AG09319 (cell line): ENCODE measurements around the gene OR5C1.

Experiments used
- DNase-seq: peaks from one replicate; pipeline ENCODE4 v3.0.0-alpha.2; 2010; ENCODE audit warnings: low read depth; ENCODE audit errors: extremely low read depth
- CTCF ChIP-seq: IDR thresholded peaks from 2 replicates; pipeline ENCODE4 v1.5.1; 2011; ENCODE audit warnings: low read depth, mild to moderate bottlenecking, inconsistent platforms, low read length, moderate library complexity

Gene OR5C1

GRCh38 chr9:122812736-122813135, 24.0 kb downstream of the OR5C1 start:
- TF ChIP-seq CTCF = no peak
- no peak for DNase-seq

- TF ChIP-seq CTCF = no peak
- DNase-seq = no peak
Observed at GRCh38 chr9:122814545-122814944, 25.8 kb downstream of the OR5C1 start.

DNA sequence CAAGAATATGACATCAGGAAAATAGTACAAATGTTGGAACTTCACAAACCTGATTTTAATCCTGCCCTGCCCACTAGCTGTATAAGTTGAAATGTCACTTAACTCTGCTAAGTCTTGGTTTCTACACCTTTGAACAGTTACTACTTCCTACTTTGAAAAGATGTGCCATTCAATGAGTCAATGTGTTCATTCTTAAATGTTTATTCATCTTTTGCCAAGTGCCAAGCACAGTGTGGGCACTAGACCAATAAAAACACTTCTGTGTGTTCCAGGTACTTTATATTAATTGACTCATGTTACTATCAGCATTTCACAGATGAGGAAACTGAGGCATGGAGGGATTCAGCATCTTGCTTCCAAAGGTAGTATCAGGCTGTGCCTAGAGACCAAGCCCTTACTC, 26.8 kb downstream of the OR5C1 start:
- no peak for DNase-seq
- TF ChIP-seq CTCF = no peak

DNA sequence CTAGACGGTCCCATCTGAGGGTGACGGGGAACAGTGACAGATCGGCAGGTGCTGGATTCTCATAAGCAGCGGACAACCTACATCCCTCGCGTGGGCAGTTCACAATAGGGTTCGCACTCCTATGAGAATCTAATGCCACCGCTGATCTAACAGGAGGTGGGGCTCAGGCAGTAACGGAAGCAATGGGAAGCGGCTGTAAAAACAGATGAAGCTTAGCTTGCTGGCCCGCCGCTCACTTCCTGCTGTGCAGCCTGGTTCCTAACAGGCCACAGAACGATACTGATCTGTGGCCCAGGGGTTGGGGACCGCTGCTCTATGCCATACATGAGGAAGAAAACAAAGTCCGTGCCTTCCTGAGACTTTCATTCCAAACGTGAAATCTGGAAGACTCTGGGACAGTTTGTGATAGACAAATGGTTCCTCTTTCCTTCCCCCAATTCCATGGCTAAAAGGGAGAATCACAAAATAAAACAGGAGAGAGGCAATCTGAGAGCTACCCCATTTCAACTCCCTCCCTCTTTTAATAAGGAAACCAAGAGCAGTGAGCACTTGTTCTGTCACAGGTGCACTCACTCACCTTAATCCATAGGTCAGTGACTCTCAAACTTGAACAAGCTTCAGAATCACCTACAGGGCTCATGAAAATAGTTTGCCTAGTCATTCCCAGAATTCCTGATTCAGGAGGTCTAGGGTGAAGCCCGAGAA, 27.6 kb downstream of the OR5C1 start:
- no peak for TF ChIP-seq CTCF

GRCh38 chr9:122819326-122819725, 30.6 kb downstream of the OR5C1 start:
- no peak for TF ChIP-seq CTCF
- DNase-seq = no peak

More for the DNA sequence above, 27.6 kb downstream of the OR5C1 start:
- DNase-seq = no peak

- DNase-seq = no peak
- TF ChIP-seq CTCF = no peak
Observed at GRCh38 chr9:122819791-122820489, 31.2 kb downstream of the OR5C1 start.

DNA sequence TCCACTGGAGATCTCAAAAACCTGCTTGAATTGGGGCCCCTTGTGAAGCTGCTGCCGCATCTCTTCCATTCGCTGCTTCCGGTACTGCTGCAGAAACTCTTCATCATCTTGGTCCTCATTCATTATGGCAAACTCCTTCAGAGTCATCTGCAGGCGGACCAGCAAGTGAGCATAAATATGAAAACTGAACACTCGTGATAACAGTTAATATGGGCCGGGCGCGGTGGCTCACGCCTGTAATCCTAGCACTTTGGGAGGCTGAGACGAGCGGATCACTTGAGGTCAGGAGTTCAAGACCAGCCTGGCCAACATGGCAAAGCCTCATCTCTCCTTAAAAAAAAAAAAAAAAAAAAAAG, 31.7 kb downstream of the OR5C1 start:
- TF ChIP-seq CTCF = no peak
- no peak for DNase-seq
